A673 (cell line): ENCODE measurements around the gene CCL11.
A peak's percentile ranks its signal among the peaks of the same experiment; 100 is the strongest.

Source experiments
- CTCF ChIP-seq: fragments of 300-800, 200-600 bp; sonication (generic); conservative IDR thresholded peaks from 2 replicates; pipeline ENCODE4 v1.5.1; 2017; ENCODE audit warnings: low read depth, mild to moderate bottlenecking, antibody characterized with exemption, low read length, moderate library complexity, mixed read lengths
- EZH2 ChIP-seq: fragments of 200-600 bp; sonication (generic); IDR thresholded peaks from 2 replicates; pipeline ENCODE4 v1.6.1; 2017; ENCODE audit warnings: borderline replicate concordance, low read depth, mild to moderate bottlenecking, mixed read lengths, antibody characterized with exemption, low read length; ENCODE audit not compliant: poor library complexity, severe bottlenecking

- TF ChIP-seq CTCF = 0 out of 2 replicates have a peak, but pooled peaks have one; percentile 17
- TF ChIP-seq EZH2 = no peak
Measured at GRCh38 chr17:34318474-34318873, 32.9 kb downstream of the CCL11 start.
